ENCODE data around the gene GTF2H3.

The GTF2H3 gene

DNA sequence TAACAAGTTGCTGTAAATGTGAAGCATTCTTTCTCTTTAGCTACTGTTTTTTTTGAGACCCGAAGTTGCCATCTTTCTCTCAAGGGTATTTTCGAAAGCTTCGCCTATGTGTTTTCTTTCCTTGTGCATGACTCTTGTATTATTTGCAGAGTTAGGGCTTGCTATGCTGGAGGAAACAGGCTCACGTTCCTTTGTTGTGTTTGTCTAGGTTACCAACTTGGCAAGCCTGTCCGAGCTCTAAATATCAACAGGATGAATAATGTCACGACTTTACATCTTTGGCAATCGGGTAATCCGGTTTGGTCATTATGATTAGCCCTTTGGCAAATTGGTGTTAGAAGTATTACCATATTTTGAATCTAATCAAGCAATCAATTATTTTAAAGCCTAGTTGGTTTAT, 62.6 kb downstream of the GTF2H3 start:
- H3K27ac ChIP-seq (ENCODE audit: low read depth, low read length), result no peak overlapping the region

DNA sequence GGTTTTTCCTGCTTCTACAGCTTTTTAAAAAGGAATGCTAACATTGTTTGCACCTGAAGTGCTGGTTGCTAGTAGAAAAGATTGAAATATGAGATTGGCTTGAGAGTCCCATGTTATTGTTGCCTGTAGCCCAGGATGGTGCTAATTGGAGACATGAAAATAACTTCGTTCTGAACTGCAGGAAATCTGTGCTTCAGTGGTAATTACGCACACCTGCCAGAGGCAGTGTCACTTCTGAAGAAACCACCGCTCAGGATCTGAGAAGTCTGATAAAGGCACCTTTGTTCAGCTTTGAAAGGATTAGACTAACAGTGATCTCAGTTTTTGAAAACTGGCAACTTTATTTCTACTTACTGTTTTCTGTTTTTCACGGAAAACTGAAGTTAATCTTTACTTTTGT, 63.0 kb downstream of the GTF2H3 start:
- H3K27me3 ChIP-seq (ENCODE audit: control insufficient read depth in 1 of 2, insufficient read depth in 2 of 2, low read length in 2 of 2), result no peaks in the 10 kb centered on the region
- H3K9ac ChIP-seq (ENCODE audit: low read depth in 1 of 2, low read length in 2 of 2), result no peak overlapping the region
- H3K27ac ChIP-seq (ENCODE audit: low read depth, low read length), result no peak overlapping the region
- no peaks in the 10 kb centered on the region for H3K36me3 ChIP-seq (ENCODE audit: control insufficient read depth in 1 of 2, insufficient read depth in 2 of 2, low read length in 2 of 2)
- H3K4me3 ChIP-seq (ENCODE audit: low read depth in 1 of 2, low read length in 2 of 2), result no peak overlapping the region
- no peaks in the 10 kb centered on the region for H3K4me1 ChIP-seq (ENCODE audit: control insufficient read depth in 1 of 2, insufficient read depth in 2 of 2, low read length in 2 of 2)
- no peaks in the 10 kb centered on the region for H3K9me3 ChIP-seq (ENCODE audit: control insufficient read depth in 1 of 2, low read length in 2 of 2)

More for the DNA sequence above, 62.6 kb downstream of the GTF2H3 start:
- no peak overlapping the region for H3K9ac ChIP-seq (ENCODE audit: low read depth in 1 of 2, low read length in 2 of 2)
- no peaks in the 10 kb centered on the region for H3K9me3 ChIP-seq (ENCODE audit: control insufficient read depth in 1 of 2, low read length in 2 of 2)
- no peak overlapping the region for H3K4me3 ChIP-seq (ENCODE audit: low read depth in 1 of 2, low read length in 2 of 2)
- peaks cover 0 to 2% of the 10 kb centered on the region in 2 donors for H3K36me3 ChIP-seq (ENCODE audit: control insufficient read depth in 1 of 2, insufficient read depth in 2 of 2, low read length in 2 of 2)
- H3K27me3 ChIP-seq (ENCODE audit: control insufficient read depth in 1 of 2, insufficient read depth in 2 of 2, low read length in 2 of 2), result no peaks in the 10 kb centered on the region
- no peaks in the 10 kb centered on the region for H3K4me1 ChIP-seq (ENCODE audit: control insufficient read depth in 1 of 2, insufficient read depth in 2 of 2, low read length in 2 of 2)

DNA sequence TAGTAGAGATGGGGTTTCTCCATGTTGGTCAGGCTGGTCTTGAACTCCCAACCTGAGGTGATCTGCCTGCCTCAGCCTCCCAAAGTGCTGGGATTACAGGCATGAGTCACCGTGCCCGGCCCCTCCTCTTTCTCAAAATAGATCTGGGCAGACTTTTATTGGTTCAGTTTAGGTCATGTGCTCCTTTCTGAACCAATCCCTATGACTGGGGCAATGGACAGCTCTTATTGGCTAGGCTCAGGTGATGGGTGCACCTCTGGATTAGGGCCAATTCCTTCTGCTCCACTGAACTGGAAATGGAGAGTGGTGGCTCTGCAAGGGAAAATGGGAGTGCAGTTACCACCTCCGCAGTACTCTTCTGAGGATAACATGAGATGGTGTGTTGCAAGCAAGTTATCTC, 72.3 kb downstream of the GTF2H3 start:
- Histone ChIP-seq H3K27me3 (ENCODE audit: control insufficient read depth in 1 of 2, insufficient read depth in 2 of 2, low read length in 2 of 2) (no peaks in the 10 kb centered on the region), H3K4me3 (ENCODE audit: low read depth in 1 of 2, low read length in 2 of 2) (no peak overlapping the region), H3K36me3 (ENCODE audit: control insufficient read depth in 1 of 2, insufficient read depth in 2 of 2, low read length in 2 of 2) (peaks cover 3 to 4% of the 10 kb centered on the region in 2 donors), H3K9me3 (ENCODE audit: control insufficient read depth in 1 of 2, low read length in 2 of 2) (no peaks in the 10 kb centered on the region), H3K9ac (ENCODE audit: low read depth in 1 of 2, low read length in 2 of 2) (no peak overlapping the region), H3K4me1 (ENCODE audit: control insufficient read depth in 1 of 2, insufficient read depth in 2 of 2, low read length in 2 of 2) (no peaks in the 10 kb centered on the region), H3K27ac (ENCODE audit: low read depth, low read length) (no peak overlapping the region)

DNA sequence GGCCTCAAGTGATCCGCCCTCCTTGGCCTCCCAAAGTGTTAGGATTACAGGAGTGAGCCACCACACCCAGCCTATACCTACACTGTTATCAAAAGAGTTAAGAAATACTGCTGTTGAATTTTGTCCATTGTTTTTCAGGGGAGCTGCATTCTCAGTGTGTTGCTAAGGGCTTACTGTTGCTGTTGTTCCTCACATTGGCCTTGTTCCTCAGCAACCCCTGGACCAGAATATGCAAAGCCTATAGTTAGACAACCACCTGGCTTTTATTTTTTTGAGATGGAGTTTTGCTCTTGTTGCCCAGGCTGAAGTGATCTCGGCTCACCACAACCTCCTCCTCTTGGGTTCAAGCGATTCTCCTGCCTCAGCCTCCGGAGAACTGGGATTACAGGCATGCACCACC, 73.8 kb downstream of the GTF2H3 start:
- Histone ChIP-seq H3K9me3 (ENCODE audit: control insufficient read depth in 1 of 2, low read length in 2 of 2) (no peaks in the 10 kb centered on the region), H3K4me1 (ENCODE audit: control insufficient read depth in 1 of 2, insufficient read depth in 2 of 2, low read length in 2 of 2) (peaks cover 0 to 9% of the 10 kb centered on the region in 2 donors), H3K4me3 (ENCODE audit: low read depth in 1 of 2, low read length in 2 of 2) (no peak overlapping the region), H3K27me3 (ENCODE audit: control insufficient read depth in 1 of 2, insufficient read depth in 2 of 2, low read length in 2 of 2) (no peaks in the 10 kb centered on the region), H3K9ac (ENCODE audit: low read depth in 1 of 2, low read length in 2 of 2) (no peak overlapping the region), H3K36me3 (ENCODE audit: control insufficient read depth in 1 of 2, insufficient read depth in 2 of 2, low read length in 2 of 2) (peaks cover 3 to 4% of the 10 kb centered on the region in 2 donors), H3K27ac (ENCODE audit: low read depth, low read length) (no peak overlapping the region)
